ENCODE data around the gene CHST10. TPM values are rescaled to one million over a fixed set of nuclear protein-coding genes. Genes with fewer than 3 reads are reported as not detected.

CHST10 gene
- total RNA-seq, 1 donor from 2014 or later = 11.1 TPM

DNA sequence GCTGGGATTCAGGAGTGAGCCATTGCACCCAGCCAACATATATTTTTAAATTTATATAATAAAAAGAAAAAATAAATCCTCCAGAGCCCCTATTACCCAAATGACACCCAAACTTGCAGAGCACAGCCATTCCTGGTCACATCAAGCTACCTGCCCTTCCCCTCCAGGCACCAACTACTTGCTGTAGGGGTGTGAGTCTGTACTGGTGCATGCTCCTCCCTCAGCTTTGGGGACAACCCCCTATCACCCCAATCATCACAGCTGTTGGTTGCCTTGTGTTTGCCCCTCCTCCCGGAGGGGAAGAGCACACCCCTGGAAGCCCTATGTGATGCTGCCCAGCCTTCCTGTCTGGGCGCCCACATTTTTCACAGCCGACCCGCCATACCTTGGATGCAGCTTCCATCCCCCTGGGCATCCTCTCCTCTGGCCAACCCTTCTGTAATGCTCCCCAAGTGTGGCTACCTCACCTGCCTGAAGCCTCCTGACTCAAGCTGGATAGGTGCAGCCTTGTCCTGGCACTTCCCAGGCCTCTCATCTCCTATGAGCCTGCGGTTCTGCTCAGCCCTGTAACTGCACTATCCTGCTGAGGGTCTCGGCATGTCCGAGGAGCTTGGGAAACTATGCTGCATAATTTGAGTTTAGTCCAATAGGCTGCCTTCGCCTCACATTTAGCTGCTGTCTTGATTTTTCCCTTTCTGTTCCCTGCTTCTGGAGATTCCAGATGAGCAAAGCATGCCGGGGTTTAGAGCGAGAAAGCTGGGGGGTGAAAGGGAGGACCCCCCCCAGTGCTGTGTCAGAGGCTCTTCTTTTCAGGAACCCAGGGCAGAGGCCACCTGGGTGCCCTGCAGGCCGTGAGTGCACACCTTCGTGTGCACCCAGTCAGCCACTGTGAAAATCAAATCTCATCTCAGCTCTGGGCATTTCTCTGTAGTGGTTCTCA, 27.2 kb downstream of the CHST10 start:
- Mint-ChIP-seq H3K36me3 (ENCODE audit: low read depth) (peaks cover 15% of the 10 kb centered on the region), H3K27me3 (ENCODE audit: low read depth) (no peaks in the 10 kb centered on the region), H3K27ac (ENCODE audit: unreplicated experiment) (no peak overlapping the region), H3K4me3 (ENCODE audit: unreplicated experiment) (no peak overlapping the region), H3K9me3 (ENCODE audit: low read depth) (no peaks in the 10 kb centered on the region), H3K4me1 (ENCODE audit: low read depth) (peaks cover 4% of the 10 kb centered on the region)
- DNase-seq (ENCODE audit: low spot score) = no peak
- TF ChIP-seq, protein P1, sequence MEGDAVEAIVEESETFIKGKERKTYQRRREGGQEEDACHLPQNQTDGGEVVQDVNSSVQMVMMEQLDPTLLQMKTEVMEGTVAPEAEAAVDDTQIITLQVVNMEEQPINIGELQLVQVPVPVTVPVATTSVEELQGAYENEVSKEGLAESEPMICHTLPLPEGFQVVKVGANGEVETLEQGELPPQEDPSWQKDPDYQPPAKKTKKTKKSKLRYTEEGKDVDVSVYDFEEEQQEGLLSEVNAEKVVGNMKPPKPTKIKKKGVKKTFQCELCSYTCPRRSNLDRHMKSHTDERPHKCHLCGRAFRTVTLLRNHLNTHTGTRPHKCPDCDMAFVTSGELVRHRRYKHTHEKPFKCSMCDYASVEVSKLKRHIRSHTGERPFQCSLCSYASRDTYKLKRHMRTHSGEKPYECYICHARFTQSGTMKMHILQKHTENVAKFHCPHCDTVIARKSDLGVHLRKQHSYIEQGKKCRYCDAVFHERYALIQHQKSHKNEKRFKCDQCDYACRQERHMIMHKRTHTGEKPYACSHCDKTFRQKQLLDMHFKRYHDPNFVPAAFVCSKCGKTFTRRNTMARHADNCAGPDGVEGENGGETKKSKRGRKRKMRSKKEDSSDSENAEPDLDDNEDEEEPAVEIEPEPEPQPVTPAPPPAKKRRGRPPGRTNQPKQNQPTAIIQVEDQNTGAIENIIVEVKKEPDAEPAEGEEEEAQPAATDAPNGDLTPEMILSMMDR (IDR thresholded peaks at IDR 0.05) = no peak

DNA sequence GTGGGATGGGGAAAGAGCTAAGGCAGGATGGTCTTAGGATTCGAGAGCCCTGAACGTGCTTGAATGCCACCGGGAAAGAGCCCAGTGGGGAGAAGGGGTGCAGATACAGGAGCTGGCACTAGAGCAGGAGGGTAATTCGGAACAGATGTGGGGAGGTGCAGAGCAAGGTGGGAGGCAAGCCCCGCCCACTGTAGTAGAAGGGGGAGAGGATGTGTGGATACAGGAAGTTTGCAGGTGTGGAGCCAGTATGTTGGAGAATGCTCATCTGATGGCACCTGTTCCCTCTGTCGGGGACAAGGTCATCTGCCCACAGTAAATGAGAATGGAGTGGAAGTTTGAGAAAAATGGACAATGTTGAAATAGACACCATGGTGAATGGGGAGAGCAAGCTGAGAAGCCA, 28.8 kb downstream of the CHST10 start:
- TF ChIP-seq, protein P1 (IDR thresholded peaks at IDR 0.05) = no peak
- Mint-ChIP-seq H3K27me3 (ENCODE audit: low read depth) (no peaks in the 10 kb centered on the region), H3K4me1 (ENCODE audit: low read depth) (no peaks in the 10 kb centered on the region), H3K9me3 (ENCODE audit: low read depth) (no peaks in the 10 kb centered on the region), H3K36me3 (ENCODE audit: low read depth) (peaks cover 12% of the 10 kb centered on the region), H3K27ac (ENCODE audit: unreplicated experiment) (no peak overlapping the region), H3K4me3 (ENCODE audit: unreplicated experiment) (no peak overlapping the region)
- no peak for DNase-seq (ENCODE audit: low spot score)

DNA sequence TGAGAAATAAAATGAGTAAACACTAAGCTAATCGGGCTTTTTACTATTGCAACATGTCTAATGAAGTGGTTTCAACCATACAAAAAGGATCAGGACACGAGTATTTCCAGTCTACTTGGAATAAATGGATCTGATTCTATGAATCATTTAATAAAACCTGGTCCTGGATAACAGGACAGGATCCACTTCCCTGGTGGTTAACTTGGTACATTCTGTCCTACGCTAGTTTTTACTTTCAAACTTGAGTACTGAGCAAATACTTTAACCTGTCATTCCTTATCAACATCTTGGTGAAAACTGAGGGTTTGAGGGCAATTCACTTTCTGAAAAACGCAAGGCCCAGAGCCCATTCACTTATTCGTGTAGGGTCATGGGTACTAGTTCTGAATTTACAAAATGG, 33.5 kb downstream of the CHST10 start:
- H3K4me3 Mint-ChIP-seq (ENCODE audit: unreplicated experiment) = no peak overlapping the region
- H3K27ac Mint-ChIP-seq (ENCODE audit: unreplicated experiment) = no peak overlapping the region

DNA sequence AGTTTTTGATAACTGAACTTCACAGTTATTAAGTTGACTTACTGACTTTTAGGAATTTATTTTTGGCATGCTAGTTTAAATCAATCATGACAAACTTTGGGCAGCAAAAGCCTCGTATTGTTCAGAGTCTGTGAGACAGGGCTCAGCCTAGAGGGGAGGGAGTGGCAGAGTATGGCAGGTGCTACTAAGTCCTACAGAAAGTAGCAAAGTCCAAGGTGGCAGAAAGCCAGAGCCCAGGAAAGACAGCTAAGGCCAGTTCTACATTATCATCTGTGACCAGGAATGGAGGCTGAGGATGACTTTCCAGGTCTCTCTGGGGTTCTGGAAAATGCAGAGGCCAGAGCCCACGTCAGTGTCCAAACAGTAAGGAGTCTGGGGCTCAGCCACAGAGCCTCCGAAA, 34.2 kb downstream of the CHST10 start:
- H3K9me3 Mint-ChIP-seq (ENCODE audit: low read depth) = no peaks in the 10 kb centered on the region
- H3K27me3 Mint-ChIP-seq (ENCODE audit: low read depth) = peaks cover 3% of the 10 kb centered on the region
- H3K36me3 Mint-ChIP-seq (ENCODE audit: low read depth) = no peaks in the 10 kb centered on the region
- H3K4me3 Mint-ChIP-seq (ENCODE audit: unreplicated experiment) = no peak overlapping the region
- DNase-seq (ENCODE audit: low spot score) = no peak
- TF ChIP-seq, protein P1 (IDR thresholded peaks at IDR 0.05) = no peak
- no peaks in the 10 kb centered on the region for H3K4me1 Mint-ChIP-seq (ENCODE audit: low read depth)
- no peak overlapping the region for H3K27ac Mint-ChIP-seq (ENCODE audit: unreplicated experiment)

More for the DNA sequence above, 33.5 kb downstream of the CHST10 start:
- no peaks in the 10 kb centered on the region for H3K4me1 Mint-ChIP-seq (ENCODE audit: low read depth)
- no peak for DNase-seq (ENCODE audit: low spot score)
- H3K36me3 Mint-ChIP-seq (ENCODE audit: low read depth) = peaks cover 1% of the 10 kb centered on the region
- no peaks in the 10 kb centered on the region for H3K27me3 Mint-ChIP-seq (ENCODE audit: low read depth)
- TF ChIP-seq, protein P1 (IDR thresholded peaks at IDR 0.05) = no peak
- no peaks in the 10 kb centered on the region for H3K9me3 Mint-ChIP-seq (ENCODE audit: low read depth)

DNA sequence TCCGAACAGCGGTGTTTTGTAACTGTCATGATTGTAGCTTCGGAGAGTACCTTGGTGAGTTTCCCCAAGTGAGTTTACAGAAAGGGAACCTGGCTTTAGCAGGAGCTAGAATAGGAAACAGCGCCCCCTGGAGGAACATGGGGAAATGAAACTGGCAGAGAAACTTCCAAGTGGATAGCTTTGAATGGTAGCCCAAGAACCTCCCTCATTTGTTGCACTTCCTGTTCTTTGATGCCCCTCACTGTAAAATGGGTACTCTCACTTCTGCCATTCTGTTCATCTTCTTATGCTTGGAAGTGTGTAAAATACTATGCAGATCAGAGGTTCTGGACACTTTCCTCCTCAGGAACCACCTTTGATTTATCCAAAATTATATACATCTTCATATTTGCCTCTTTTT, 36.2 kb downstream of the CHST10 start:
- H3K27me3 Mint-ChIP-seq (ENCODE audit: low read depth) = peaks cover 7% of the 10 kb centered on the region
- TF ChIP-seq, protein P1 (IDR thresholded peaks at IDR 0.05) = peak; percentile 90
- no peak overlapping the region for H3K27ac Mint-ChIP-seq (ENCODE audit: unreplicated experiment)
- H3K4me3 Mint-ChIP-seq (ENCODE audit: unreplicated experiment) = no peak overlapping the region
- no peaks in the 10 kb centered on the region for H3K4me1 Mint-ChIP-seq (ENCODE audit: low read depth)
- H3K36me3 Mint-ChIP-seq (ENCODE audit: low read depth) = no peaks in the 10 kb centered on the region
- DNase-seq (ENCODE audit: low spot score) = no peak
- H3K9me3 Mint-ChIP-seq (ENCODE audit: low read depth) = no peaks in the 10 kb centered on the region

All from chondrocyte (in vitro differentiated cells).